Daoy (cell line): Measurements from ENCODE around the gene DCBLD2. TPM values are rescaled to one million over a fixed set of nuclear protein-coding genes. Genes with fewer than 3 reads are reported as not detected.

Source experiments
- DNase-seq: peaks from one replicate; pipeline ENCODE4 v3.0.0-alpha.2; 2015; ENCODE audit warnings: low read depth
- total RNA-seq: library from RNA; depleted of rRNA; stranded (reverse); fragments of >200 nt; shearing (Covaris generic); gene quantifications from 2 replicates; pipeline ENCODE4 v1.2.3, GENCODE V29; 2014; rRNA removed

The DCBLD2 gene
- total RNA-seq, 1 experiment from 2014 or later: 298 TPM

DNA sequence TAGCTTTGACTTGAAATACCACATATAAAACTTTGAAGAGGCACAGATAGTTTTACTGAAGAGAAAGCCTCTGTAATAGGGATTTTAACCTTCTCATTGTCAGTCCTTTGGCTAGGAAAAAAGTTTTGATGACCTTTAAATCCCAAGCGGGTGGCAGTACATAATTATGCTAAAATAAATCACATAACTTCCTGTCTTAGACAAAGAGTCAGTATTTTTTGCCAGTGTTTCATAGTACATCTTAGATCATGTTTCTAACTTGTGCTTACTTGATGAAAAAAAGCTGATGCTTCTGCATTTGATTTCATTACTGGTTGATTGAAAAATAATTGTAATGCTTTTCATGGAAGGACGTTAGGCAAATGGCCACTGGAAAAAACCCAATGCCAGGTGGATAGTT lies 132.5 kb downstream of the DCBLD2 start:
- DNase-seq: no peak

DNA sequence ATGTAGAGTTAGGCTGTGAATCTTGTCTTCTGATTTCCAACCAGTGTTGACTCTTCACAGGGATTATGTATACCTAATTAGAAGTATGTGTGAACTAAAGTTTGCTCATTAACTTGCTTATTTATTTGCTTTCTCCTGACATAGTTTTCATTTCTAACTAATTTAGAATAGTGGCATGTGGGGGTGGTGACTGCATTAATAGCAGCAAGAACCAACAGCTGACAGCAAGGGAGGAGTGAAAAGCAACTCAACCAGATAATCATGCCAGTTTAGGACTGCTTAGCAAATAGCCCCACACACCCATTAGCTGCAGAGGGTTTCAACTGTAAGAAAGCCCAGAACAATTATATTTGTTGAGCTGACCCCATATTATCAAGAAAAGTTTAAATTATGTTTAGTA lies 134.6 kb downstream of the DCBLD2 start:
- no peak for DNase-seq

DNA sequence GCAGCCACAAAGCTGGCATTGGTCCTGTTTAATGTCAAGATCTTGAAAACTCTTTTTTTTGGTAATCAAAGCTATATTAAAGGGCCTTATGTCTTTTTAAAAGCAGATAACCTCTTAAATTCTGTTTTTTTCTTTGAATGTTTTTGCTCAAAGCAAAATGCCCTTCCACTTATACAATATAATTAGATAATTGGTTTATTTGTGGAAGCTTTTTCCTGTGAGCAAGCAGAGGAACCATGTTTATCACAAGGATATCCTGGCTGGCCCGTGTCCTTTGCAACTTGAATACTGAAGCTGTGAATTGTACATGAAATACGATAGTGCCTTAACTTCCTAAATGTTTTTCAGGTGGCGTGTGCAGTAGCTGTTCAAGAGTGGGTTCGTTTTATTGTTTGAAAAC lies 135.8 kb downstream of the DCBLD2 start:
- DNase-seq: no peak

DNA sequence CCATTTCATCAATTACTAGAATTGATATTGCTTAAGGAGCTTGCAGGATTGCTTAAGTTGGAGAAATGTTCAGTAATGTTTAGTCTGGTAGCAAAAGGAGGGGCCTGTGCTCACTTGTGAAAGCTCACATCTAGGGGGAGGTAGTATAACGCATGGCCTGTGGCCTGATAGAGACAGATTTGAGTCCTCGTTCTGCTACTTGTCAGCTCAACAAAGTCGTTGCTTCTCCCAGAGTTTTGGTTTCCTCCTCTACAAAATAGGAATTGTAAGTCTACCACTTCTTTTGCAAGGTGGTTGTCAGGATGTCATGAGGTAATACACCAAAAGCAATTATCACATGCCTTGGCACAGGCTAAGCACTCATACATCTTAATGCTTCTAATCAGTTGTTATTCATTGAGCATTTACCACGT lies 137.0 kb downstream of the DCBLD2 start:
- DNase-seq: no peak

DNA sequence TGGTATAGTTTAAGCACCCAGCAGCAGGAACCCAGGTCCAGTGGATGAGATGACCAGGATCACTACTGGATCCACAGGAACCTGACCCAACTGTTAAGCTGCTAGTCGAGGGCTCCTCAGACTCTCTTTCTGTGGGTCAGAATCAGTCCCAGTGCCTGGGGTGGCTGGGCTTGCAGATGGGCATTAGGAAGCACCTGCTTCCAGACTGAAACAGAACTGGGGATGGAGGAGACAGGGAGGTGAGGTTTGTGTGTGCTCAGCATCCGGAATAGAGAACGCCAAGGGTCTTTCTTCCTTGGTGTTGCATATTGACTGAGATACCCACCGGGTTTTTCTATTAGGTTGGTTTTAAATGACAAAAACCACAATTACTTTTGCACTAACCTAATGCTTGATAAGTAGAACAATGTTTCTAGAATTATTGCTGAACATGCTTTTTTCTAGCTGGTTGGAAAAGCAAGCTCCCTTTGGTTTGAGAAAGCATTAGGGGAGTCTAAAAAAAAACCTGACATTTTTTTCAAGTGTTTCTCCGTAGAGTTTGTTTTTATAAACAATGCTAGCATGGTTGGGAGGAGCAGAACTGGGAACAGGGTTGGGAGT lies 137.6 kb downstream of the DCBLD2 start:
- no peak for DNase-seq

DNA sequence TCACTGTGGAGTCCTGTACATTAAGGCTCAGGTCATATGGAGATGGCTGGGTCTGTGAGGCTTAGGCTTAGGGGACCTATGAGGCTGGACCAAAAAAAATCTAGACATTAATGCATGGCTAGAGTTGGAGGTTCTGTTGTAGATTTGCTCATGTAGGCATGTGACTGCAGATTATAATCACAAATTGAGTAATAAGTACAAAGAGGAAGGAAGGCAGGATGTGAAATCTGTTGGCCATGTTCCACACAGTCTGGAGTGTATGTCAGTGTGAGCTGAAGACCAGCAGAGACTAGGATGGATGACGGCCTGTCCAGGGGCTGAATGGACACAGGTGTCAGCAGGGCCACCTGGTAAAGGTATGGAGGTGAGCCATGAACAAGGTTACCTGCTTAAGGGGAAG lies 138.4 kb downstream of the DCBLD2 start, which contains the start of gene ST3GAL6:
ST3GAL6 (plus strand) TSS at position 265 of the 400 bp plus-strand sequence. CDS start 5,101 bp downstream, outside the sequence.
- no peak for DNase-seq

DNA sequence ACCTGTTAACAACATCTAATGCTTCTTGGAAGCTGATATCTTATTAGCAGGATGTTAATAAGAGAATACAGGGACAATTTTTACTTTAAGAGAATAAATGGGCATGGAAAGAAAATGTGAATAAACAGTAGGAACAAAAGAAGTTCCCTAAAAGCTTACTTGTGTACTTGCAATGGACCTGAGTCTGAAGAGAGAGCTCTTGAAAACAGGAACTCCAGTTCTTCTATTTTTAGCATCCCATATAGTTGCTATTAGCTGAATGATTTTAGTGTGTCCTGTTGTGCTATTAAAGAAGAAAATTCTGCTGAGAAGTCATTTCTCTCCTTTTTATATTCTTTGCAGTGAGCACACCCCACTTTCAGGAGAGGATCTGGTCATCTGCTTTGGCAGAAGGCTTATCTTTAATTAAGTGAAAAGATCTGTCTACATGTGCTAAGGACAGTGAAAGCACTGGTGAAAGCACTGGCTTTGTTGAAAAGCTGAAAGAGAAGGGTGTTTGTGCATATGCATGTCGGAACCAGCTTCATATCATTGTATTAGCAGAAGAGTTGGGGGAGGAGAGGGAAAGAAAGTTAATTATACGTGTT lies 139.8 kb downstream of the DCBLD2 start:
- DNase-seq: no peak

DNA sequence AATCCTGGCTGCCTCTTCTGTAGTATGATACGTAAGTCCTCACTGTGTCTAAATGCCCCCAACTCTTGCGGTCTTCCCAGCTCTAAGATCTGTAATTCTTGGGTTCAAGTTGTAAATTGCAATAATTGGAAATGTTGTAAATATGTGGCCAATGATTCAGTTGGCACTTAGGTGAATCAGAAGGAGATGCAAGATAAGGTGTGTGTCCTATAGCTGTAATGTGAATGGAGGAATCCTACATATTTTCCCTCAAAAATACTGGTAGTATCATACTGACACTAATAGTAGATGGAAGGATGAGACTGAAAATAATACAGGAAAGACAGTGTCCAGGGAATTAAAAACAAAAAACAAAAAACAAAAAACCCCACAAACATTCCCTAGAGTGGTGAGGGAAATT lies 141.9 kb downstream of the DCBLD2 start:
- DNase-seq: no peak

DNA sequence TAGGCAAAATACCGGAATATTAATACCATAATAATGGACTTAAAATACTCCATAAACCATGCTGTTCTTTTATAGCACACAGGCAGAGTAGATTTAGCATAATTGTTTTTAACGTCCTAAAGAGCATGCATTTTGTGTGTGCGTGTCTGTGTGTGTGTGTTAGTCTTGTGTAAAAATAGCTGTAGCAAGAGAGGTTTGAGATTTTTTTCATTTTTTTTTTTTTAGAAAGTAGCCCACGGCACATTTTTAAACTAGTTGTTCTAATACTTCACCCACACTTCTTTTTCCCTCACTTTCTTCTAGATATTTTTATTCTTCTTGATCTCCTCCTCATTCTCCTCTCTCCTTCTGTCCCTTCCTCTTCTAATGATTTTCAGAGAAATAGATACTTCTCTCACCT lies 145.9 kb downstream of the DCBLD2 start:
- DNase-seq: no peak

DNA sequence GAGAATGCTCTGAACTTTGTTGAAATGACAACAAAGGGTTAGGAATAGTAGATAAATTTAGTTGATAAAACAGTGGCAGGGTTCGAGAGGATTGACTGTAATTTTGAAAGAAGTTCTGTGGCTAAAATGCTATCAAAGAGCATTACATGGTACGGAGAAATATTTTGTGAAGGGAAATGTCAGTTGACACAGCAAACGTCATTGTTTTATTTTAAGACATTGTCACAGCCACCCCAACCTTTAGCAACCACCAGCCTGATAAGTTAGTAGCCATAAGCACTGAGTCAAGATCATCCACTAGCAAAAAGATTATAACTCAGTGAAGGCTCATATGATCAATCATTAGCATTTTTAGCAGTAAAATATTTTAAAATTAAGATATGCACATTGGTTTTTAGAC lies 147.0 kb downstream of the DCBLD2 start:
- no peak for DNase-seq

DNA sequence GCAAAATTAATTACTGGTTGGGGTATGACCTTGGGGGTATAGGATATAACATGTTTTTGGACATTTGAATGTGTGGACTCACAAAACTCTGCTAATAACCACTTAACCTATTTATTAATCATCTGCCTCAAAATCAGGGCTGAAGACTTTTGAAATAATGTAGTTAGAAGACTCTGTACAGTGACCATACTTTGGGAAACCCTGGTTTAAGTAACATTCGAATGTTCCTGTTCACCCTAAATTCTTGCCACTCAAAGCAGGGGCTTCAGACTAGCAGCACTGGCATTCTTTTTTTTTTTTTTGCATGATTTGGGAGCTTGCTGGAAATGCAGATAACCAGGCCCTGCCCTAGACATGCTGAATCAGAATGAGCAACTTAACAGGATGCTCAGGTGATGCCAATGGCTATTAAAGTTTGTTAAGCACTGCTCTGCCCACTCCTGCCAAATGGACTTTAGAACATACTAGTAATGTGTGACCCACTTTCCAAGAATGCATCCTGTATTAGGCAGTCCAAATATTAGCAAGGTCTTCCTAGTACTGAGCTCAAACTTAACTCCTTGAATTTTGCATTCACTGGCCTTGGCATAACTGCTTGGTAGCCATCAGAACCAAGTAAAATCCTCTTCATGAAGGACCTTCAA lies 151.1 kb downstream of the DCBLD2 start:
- DNase-seq: no peak

DNA sequence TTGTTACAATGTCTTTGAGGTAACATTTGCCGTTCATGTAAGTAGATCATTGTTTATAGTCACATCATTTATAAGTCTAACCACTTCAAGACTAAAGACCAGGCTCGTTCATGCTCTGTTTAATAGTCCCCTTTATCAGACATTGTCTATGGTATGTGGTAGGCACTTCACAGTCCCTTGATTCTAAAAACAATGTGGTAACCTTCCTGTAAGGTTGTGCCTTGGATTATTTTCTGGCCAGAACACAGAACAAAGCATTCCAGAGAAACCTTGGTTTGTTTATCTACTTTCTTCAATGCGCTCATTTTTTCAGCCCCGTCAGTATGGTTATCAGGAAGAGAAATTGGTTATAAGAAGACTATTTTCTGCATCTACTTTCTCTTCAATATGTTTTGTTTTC lies 154.6 kb downstream of the DCBLD2 start:
- no peak for DNase-seq

DNA sequence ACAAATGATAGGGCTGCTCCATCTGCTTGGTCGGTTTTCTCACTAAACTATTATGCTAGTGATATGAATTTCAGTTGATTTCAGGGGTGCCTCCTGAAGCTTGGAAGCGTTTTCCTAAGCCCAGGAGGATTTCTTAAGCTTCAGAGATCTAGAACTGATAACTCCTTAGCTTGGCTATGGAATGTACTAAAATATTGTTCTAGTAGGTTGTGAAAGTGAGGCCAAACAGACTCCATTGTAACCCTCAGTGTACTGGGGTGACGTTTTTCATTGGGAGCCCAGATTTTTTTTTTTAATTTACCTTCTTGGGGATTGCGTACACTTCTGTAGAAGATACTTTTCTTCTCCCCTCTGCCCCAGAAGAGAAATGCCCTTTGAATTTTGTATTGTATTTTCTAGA lies 155.4 kb downstream of the DCBLD2 start:
- DNase-seq: no peak

Other genes with a start within 250 kb of the DCBLD2 start
- gene ST3GAL6, start 138.4 kb downstream of the DCBLD2 start, total RNA-seq: 1.2 and 3.4 TPM in 2 replicates